B cell (primary cell): Measurements from ENCODE around the gene TCF3. TPM values are rescaled to one million over a fixed set of nuclear protein-coding genes. Genes with fewer than 3 reads are reported as not detected.

ENCODE experiments used
- ATAC-seq: fragments of 200-7000 bp; cut with Tn5 transposase; one replicate; pipeline ENCODE4 v1.10.0; 2021; ENCODE audit warnings: low read depth, mild to moderate bottlenecking, moderate number of reproducible peaks, moderate library complexity
- CTCF ChIA-PET: fragments of 350-600 bp; sonication (Branson Sonifier 250); formaldehyde crosslinking; loops from one replicate; lab custom pipeline; 2021; ENCODE audit warnings: antibody characterized with exemption, inconsistent platforms; lab: Charles Lee
- POLR2A ChIA-PET: fragments of 350-600 bp; sonication (Branson Sonifier 250); formaldehyde crosslinking; loops from one replicate; lab custom pipeline; 2021; ENCODE audit warnings: antibody characterized with exemption; lab: Charles Lee
- DNase-seq: peaks from one replicate; pipeline ENCODE4 v3.0.0; 2013
- H2AFZ ChIP-seq: 2 replicates; pipeline ENCODE4 v1.6.1; 2012; ENCODE audit warnings: mild to moderate bottlenecking, low read depth, low read length; ENCODE audit not compliant: insufficient read depth, poor library complexity, severe bottlenecking
- H3K27ac ChIP-seq, 2 donors: 1 replicate in 1 of 2; 2 replicates in 1 of 2; pipeline ENCODE4 v1.5.1; 2012 to 2013; ENCODE audit warnings: low read length in 2 of 2, mild to moderate bottlenecking in 2 of 2, moderate library complexity in 1 of 2
- H3K27me3 ChIP-seq, 4 experiments: fragments of 200-600 bp in 1 of 4; sonication (generic) in 1 of 4; replicated peaks in 1 of 4; 1 replicate in 2 of 4; 2 replicates in 2 of 4; pipeline versions ENCODE4 v1.6.1 to v1.7.0; 2013 to 2016; ENCODE audit warnings: low read length in 3 of 4, mild to moderate bottlenecking in 2 of 4, mixed read lengths in 1 of 4, moderate library complexity in 1 of 4; ENCODE audit not compliant: insufficient read depth in 4 of 4, control insufficient read depth in 3 of 4; ENCODE audit errors: control extremely low read depth in 1 of 4
- H3K36me3 ChIP-seq, 2 experiments: replicated peaks in 1 of 2; 1 replicate in 1 of 2; 2 replicates in 1 of 2; pipeline versions ENCODE4 v1.6.1 to v1.7.1; 2013; ENCODE audit warnings: low read length in 1 of 2; ENCODE audit not compliant: insufficient read depth in 2 of 2, control insufficient read depth in 1 of 2; ENCODE audit errors: control extremely low read depth in 1 of 2, extremely low read depth in 1 of 2
- H3K4me1 ChIP-seq, 2 donors: fragments of 200-600 bp in 1 of 2; sonication (generic) in 1 of 2; 1 replicate in 1 of 2; 2 replicates in 1 of 2; pipeline versions ENCODE4 v1.5.1 to v1.6.1; 2013 to 2017; ENCODE audit warnings: low read length in 2 of 2; ENCODE audit not compliant: control insufficient read depth in 2 of 2, insufficient read depth in 2 of 2
- H3K4me2 ChIP-seq: replicated peaks from 2 replicates; pipeline ENCODE3; 2012; ENCODE audit warnings: mild to moderate bottlenecking, low read depth, low read length; ENCODE audit not compliant: poor library complexity, severe bottlenecking
- H3K4me3 ChIP-seq, 5 experiments: fragments of 200-600 bp in 1 of 5; sonication (generic) in 1 of 5; 1 replicate in 3 of 5; 2 replicates in 2 of 5; pipeline versions ENCODE4 v1.5.1 to v1.7.0; 2011 to 2016; ENCODE audit warnings: low read length in 4 of 5, mild to moderate bottlenecking in 4 of 5, low read depth in 2 of 5, control low read depth in 1 of 5, moderate library complexity in 1 of 5; ENCODE audit not compliant: insufficient read depth in 1 of 5; ENCODE audit errors: control extremely low read depth in 1 of 5, extremely low read depth in 1 of 5
- H3K79me2 ChIP-seq: fragments of 200-600 bp; sonication (generic); one replicate; pipeline ENCODE4 v1.6.0; 2016; ENCODE audit warnings: low read length; ENCODE audit not compliant: control insufficient read depth, insufficient read depth
- H3K9ac ChIP-seq: fragments of 200-600 bp; sonication (generic); 2 replicates; pipeline ENCODE4 v1.6.1; 2017; ENCODE audit warnings: mild to moderate bottlenecking, low read length, moderate library complexity
- H3K9me3 ChIP-seq, 3 donors: one replicate each; pipeline versions ENCODE4 v1.6.1 to v1.7.1; 2013; ENCODE audit warnings: low read length in 2 of 3; ENCODE audit not compliant: control insufficient read depth in 2 of 3, insufficient read depth in 1 of 3; ENCODE audit errors: control extremely low read depth in 1 of 3
- H4K20me1 ChIP-seq: 2 replicates; pipeline ENCODE4 v1.6.0; 2012; ENCODE audit warnings: mild to moderate bottlenecking, low read length; ENCODE audit not compliant: insufficient read depth, control insufficient read depth, poor library complexity, severe bottlenecking
- H3K27ac Mint-ChIP-seq: one replicate; pipeline ENCODE4 v1.8.0; 2021; ENCODE audit warnings: mixed read lengths
- H3K27me3 Mint-ChIP-seq: one replicate; pipeline ENCODE4 v1.8.0; 2021; ENCODE audit warnings: mixed read lengths
- H3K4me1 Mint-ChIP-seq: one replicate; pipeline ENCODE4 v1.8.0; 2021; ENCODE audit warnings: mixed read lengths
- H3K4me3 Mint-ChIP-seq: one replicate; pipeline ENCODE4 v1.8.0; 2021; ENCODE audit warnings: mixed read lengths
- H3K9me3 Mint-ChIP-seq: one replicate; pipeline ENCODE4 v1.8.0; 2022; ENCODE audit warnings: mixed read lengths; ENCODE audit not compliant: insufficient read depth
- CTCF ChIP-seq: fragments of 200-600 bp; IDR thresholded peaks from one replicate; pipeline ENCODE4 v1.8.0; 2022; ENCODE audit warnings: antibody characterized with exemption, mild to moderate bottlenecking
- EZH2 ChIP-seq: IDR thresholded peaks from 2 replicates; pipeline ENCODE4 v1.6.1; 2012; ENCODE audit warnings: borderline replicate concordance, low read depth, mild to moderate bottlenecking, moderate library complexity, low read length; ENCODE audit not compliant: insufficient read depth, poor library complexity, severe bottlenecking
- WGBS: methylation state at CpG from one replicate; pipeline ENCODE4 v1.1.5; 2013; ENCODE audit warnings: missing lambda C conversion rate; ENCODE audit not compliant: insufficient coverage; 5-methylcytosine and 5-hydroxymethylcytosine counted together
- intact Hi-C: fragments of 100-400 bp; cut with micrococcal nuclease; formaldehyde crosslinking; loops from one replicate; pipeline ENCODE4 v1.10.0; 2022
- polyA plus RNA-seq: library from polyadenylated mRNA; depleted of rRNA; stranded (reverse); fragments of >200 nt; gene quantifications from 2 replicates; pipeline ENCODE4 v1.2.3, GENCODE V29; 2012
- total RNA-seq, 2 donors: library from RNA; stranded (reverse); fragments of 120-200 nt in 1 of 2; gene quantifications; 1 replicate in 1 of 2; 2 replicates in 1 of 2; pipeline versions ENCODE4 v1.2.3 to v1.2.4, GENCODE V29; 2013 to 2022

The TCF3 gene
- total and polyA plus RNA-seq, 2 donors (not counting 1 experiment from before 2014, with no cell fraction given) = 278 to 588 TPM

- H4K20me1 ChIP-seq = peaks cover 38% of the 10 kb centered on the region
- 98% methylated on average over 20 of the region's 20 CpGs for WGBS
- H3K9ac ChIP-seq = no peak overlapping the region
- ChIA-PET CTCF (no interaction called here), POLR2A (no interaction called here)
- no peak for DNase-seq
- intact Hi-C loops = no loop called here
- H3K27me3 ChIP-seq = no peaks in the 10 kb centered on the region
- no peak overlapping the region for H3K27ac ChIP-seq
- H3K9me3 Mint-ChIP-seq = no peaks in the 10 kb centered on the region
- TF ChIP-seq CTCF (no peak), EZH2 (no peak)
- no peaks in the 10 kb centered on the region for H3K27me3 Mint-ChIP-seq
- H3K27ac Mint-ChIP-seq = no peak overlapping the region
- no peaks in the 10 kb centered on the region for H3K4me1 Mint-ChIP-seq
- no peak overlapping the region for H3K4me3 ChIP-seq
- H3K36me3 ChIP-seq = peaks cover 0 to 60% of the 10 kb centered on the region in 2 experiments
- H2AFZ ChIP-seq = no peak overlapping the region
- no peak overlapping the region for H3K4me2 ChIP-seq
- no peaks in the 10 kb centered on the region for H3K4me1 ChIP-seq
- no peak overlapping the region for H3K4me3 Mint-ChIP-seq
- ATAC-seq = no peak
- peaks cover 50% of the 10 kb centered on the region for H3K79me2 ChIP-seq
- no peaks in the 10 kb centered on the region for H3K9me3 ChIP-seq
Observed at GRCh38 chr19:1580382-1580781, 72.0 kb downstream of the TCF3 start.

GRCh38 chr19:1579222-1579621 is 73.2 kb downstream of the TCF3 start:
- Mint-ChIP-seq H3K27me3 (no peaks in the 10 kb centered on the region), H3K4me1 (no peaks in the 10 kb centered on the region), H3K27ac (no peak overlapping the region), H3K4me3 (no peak overlapping the region), H3K9me3 (no peaks in the 10 kb centered on the region)
- peaks cover 0 to 57% of the 10 kb centered on the region in 2 experiments for H3K36me3 ChIP-seq
- no peaks in the 10 kb centered on the region for H3K9me3 ChIP-seq
- 97% methylated on average over 20 of the region's 20 CpGs for WGBS
- ATAC-seq (no peak), DNase-seq (no peak)
- CTCF ChIA-PET = no interaction called here
- no peak overlapping the region for H3K9ac ChIP-seq
- no peak overlapping the region for H2AFZ ChIP-seq
- H3K4me3 ChIP-seq = no peak overlapping the region
- no peaks in the 10 kb centered on the region for H3K27me3 ChIP-seq
- POLR2A ChIA-PET = no interaction called here
- intact Hi-C loops = no loop called here
- no peak overlapping the region for H3K4me2 ChIP-seq
- no peaks in the 10 kb centered on the region for H3K4me1 ChIP-seq
- peaks cover 39% of the 10 kb centered on the region for H3K79me2 ChIP-seq
- H3K27ac ChIP-seq = no peak overlapping the region
- no peak for TF ChIP-seq EZH2
- TF ChIP-seq CTCF = no peak
- peaks cover 28% of the 10 kb centered on the region for H4K20me1 ChIP-seq
